ENCODE results near the gene CDH2. TPM values are rescaled to one million over a fixed set of nuclear protein-coding genes. Genes with fewer than 3 reads are reported as not detected.

Gene CDH2
- polyA plus RNA-seq, 3 donors from 2014 or later: 0.26 TPM; not detected in 2

- peaks cover 0 to 8% (median 0%) of the 10 kb centered on the region in 6 donors for H3K9me3 Mint-ChIP-seq
- H3K4me3 Mint-ChIP-seq: no peak overlapping the region
- no peak for DNase-seq
- H3K36me3 Mint-ChIP-seq: no peaks in the 10 kb centered on the region
- H3K4me1 Mint-ChIP-seq: no peaks in the 10 kb centered on the region
- no peak overlapping the region for H3K27ac Mint-ChIP-seq
- peaks cover 0 to 4% (median 0%) of the 10 kb centered on the region in 3 donors for H3K27me3 Mint-ChIP-seq (ENCODE audit: low read depth in 3 of 3)
Observed at GRCh38 chr18:28078849-28079248, 98.1 kb downstream of the CDH2 start.

GRCh38 chr18:28078298-28078697 lies 98.6 kb downstream of the CDH2 start:
- DNase-seq: no peak
- Mint-ChIP-seq H3K27me3 (ENCODE audit: low read depth in 3 of 3) (peaks cover 0 to 4% (median 0%) of the 10 kb centered on the region in 3 donors), H3K36me3 (no peaks in the 10 kb centered on the region), H3K4me3 (no peak overlapping the region), H3K9me3 (peaks cover 0 to 8% (median 0%) of the 10 kb centered on the region in 6 donors), H3K27ac (no peak overlapping the region), H3K4me1 (no peaks in the 10 kb centered on the region)

GRCh38 chr18:28075501-28075900 lies 101.4 kb downstream of the CDH2 start:
- Mint-ChIP-seq H3K4me3 (no peak overlapping the region), H3K27me3 (ENCODE audit: low read depth in 3 of 3) (peaks cover 0 to 4% (median 0%) of the 10 kb centered on the region in 3 donors), H3K27ac (no peak overlapping the region), H3K4me1 (no peaks in the 10 kb centered on the region), H3K9me3 (peaks cover 0 to 9% (median 3%) of the 10 kb centered on the region in 6 donors), H3K36me3 (no peaks in the 10 kb centered on the region)
- no peak for DNase-seq

GRCh38 chr18:28074076-28074475 lies 102.9 kb downstream of the CDH2 start:
- H3K4me1 Mint-ChIP-seq: no peaks in the 10 kb centered on the region
- no peak for DNase-seq
- no peaks in the 10 kb centered on the region for H3K36me3 Mint-ChIP-seq
- peaks cover 0 to 12% (median 4%) of the 10 kb centered on the region in 6 donors for H3K9me3 Mint-ChIP-seq
- no peak overlapping the region for H3K4me3 Mint-ChIP-seq
- H3K27me3 Mint-ChIP-seq (ENCODE audit: low read depth in 3 of 3): peaks cover 0 to 2% (median 1%) of the 10 kb centered on the region in 3 donors
- H3K27ac Mint-ChIP-seq: no peak overlapping the region

GRCh38 chr18:28073658-28074057 lies 103.3 kb downstream of the CDH2 start:
- Mint-ChIP-seq H3K4me1 (no peaks in the 10 kb centered on the region), H3K4me3 (no peak overlapping the region), H3K36me3 (no peaks in the 10 kb centered on the region)

GRCh38 chr18:28071199-28071598 lies 105.7 kb downstream of the CDH2 start:
- no peak overlapping the region for H3K4me3 Mint-ChIP-seq
- H3K36me3 Mint-ChIP-seq: no peaks in the 10 kb centered on the region
- H3K27me3 Mint-ChIP-seq (ENCODE audit: low read depth in 3 of 3): peaks cover 0 to 2% (median 0%) of the 10 kb centered on the region in 3 donors
- peaks cover 0 to 17% (median 4%) of the 10 kb centered on the region in 6 donors for H3K9me3 Mint-ChIP-seq
- H3K4me1 Mint-ChIP-seq: no peaks in the 10 kb centered on the region
- H3K27ac Mint-ChIP-seq: no peak overlapping the region
- no peak for DNase-seq

More at GRCh38 chr18:28073658-28074057, 103.3 kb downstream of the CDH2 start:
- peaks cover 0 to 2% (median 0%) of the 10 kb centered on the region in 3 donors for H3K27me3 Mint-ChIP-seq (ENCODE audit: low read depth in 3 of 3)
- H3K9me3 Mint-ChIP-seq: peaks cover 0 to 12% (median 4%) of the 10 kb centered on the region in 6 donors
- no peak overlapping the region for H3K27ac Mint-ChIP-seq
- DNase-seq: no peak

- peaks cover 0 to 16% (median 5%) of the 10 kb centered on the region in 6 donors for H3K9me3 Mint-ChIP-seq
- peaks cover 0 to 4% (median 0%) of the 10 kb centered on the region in 3 donors for H3K27me3 Mint-ChIP-seq (ENCODE audit: low read depth in 3 of 3)
Observed at GRCh38 chr18:28068207-28068606, 108.7 kb downstream of the CDH2 start.

GRCh38 chr18:28067346-28067745 lies 109.6 kb downstream of the CDH2 start:
- H3K27me3 Mint-ChIP-seq (ENCODE audit: low read depth in 3 of 3): peaks cover 0 to 6% (median 0%) of the 10 kb centered on the region in 3 donors
- DNase-seq: no peak
- no peak overlapping the region for H3K27ac Mint-ChIP-seq
- peaks cover 0 to 16% (median 5%) of the 10 kb centered on the region in 6 donors for H3K9me3 Mint-ChIP-seq
- H3K4me1 Mint-ChIP-seq: no peaks in the 10 kb centered on the region
- no peaks in the 10 kb centered on the region for H3K36me3 Mint-ChIP-seq
- H3K4me3 Mint-ChIP-seq: no peak overlapping the region

More at GRCh38 chr18:28068207-28068606, 108.7 kb downstream of the CDH2 start:
- no peak for DNase-seq
- Mint-ChIP-seq H3K4me3 (no peak overlapping the region), H3K27ac (no peak overlapping the region), H3K36me3 (no peaks in the 10 kb centered on the region), H3K4me1 (no peaks in the 10 kb centered on the region)

GRCh38 chr18:28065793-28066186 lies 111.1 kb downstream of the CDH2 start:
- peaks cover 0 to 23% (median 5%) of the 10 kb centered on the region in 6 donors for H3K9me3 Mint-ChIP-seq
- no peaks in the 10 kb centered on the region for H3K4me1 Mint-ChIP-seq
- peaks cover 0 to 6% (median 0%) of the 10 kb centered on the region in 3 donors for H3K27me3 Mint-ChIP-seq (ENCODE audit: low read depth in 3 of 3)
- no peak overlapping the region for H3K4me3 Mint-ChIP-seq
- no peaks in the 10 kb centered on the region for H3K36me3 Mint-ChIP-seq
- DNase-seq: no peak
- no peak overlapping the region for H3K27ac Mint-ChIP-seq

GRCh38 chr18:28065031-28065792 lies 111.7 kb downstream of the CDH2 start:
- DNase-seq: no peak
- H3K9me3 Mint-ChIP-seq: peaks cover 0 to 22% (median 7%) of the 10 kb centered on the region in 6 donors
- H3K27me3 Mint-ChIP-seq (ENCODE audit: low read depth in 3 of 3): peaks cover 0 to 4% (median 0%) of the 10 kb centered on the region in 3 donors
- no peak overlapping the region for H3K4me3 Mint-ChIP-seq
- no peak overlapping the region for H3K27ac Mint-ChIP-seq
- H3K4me1 Mint-ChIP-seq: no peaks in the 10 kb centered on the region
- H3K36me3 Mint-ChIP-seq: no peaks in the 10 kb centered on the region

GRCh38 chr18:28063926-28064325 lies 113.0 kb downstream of the CDH2 start:
- Mint-ChIP-seq H3K9me3 (peaks cover 0 to 21% (median 6%) of the 10 kb centered on the region in 6 donors), H3K4me3 (no peak overlapping the region), H3K27me3 (ENCODE audit: low read depth in 3 of 3) (peaks cover 0 to 4% (median 0%) of the 10 kb centered on the region in 3 donors), H3K4me1 (no peaks in the 10 kb centered on the region), H3K27ac (no peak overlapping the region), H3K36me3 (no peaks in the 10 kb centered on the region)
- DNase-seq: no peak

GRCh38 chr18:28063271-28063761 lies 113.6 kb downstream of the CDH2 start:
- Mint-ChIP-seq H3K27me3 (ENCODE audit: low read depth in 3 of 3) (peaks cover 0 to 4% (median 0%) of the 10 kb centered on the region in 3 donors), H3K9me3 (peaks cover 0 to 21% (median 6%) of the 10 kb centered on the region in 6 donors), H3K4me3 (no peak overlapping the region), H3K4me1 (no peaks in the 10 kb centered on the region), H3K36me3 (no peaks in the 10 kb centered on the region), H3K27ac (no peak overlapping the region)
- no peak for DNase-seq

GRCh38 chr18:28062443-28062842 lies 114.5 kb downstream of the CDH2 start:
- Mint-ChIP-seq H3K36me3 (no peaks in the 10 kb centered on the region), H3K4me3 (no peak overlapping the region), H3K4me1 (no peaks in the 10 kb centered on the region), H3K27me3 (ENCODE audit: low read depth in 3 of 3) (peaks cover 0 to 4% (median 0%) of the 10 kb centered on the region in 3 donors), H3K9me3 (peaks cover 0 to 21% (median 5%) of the 10 kb centered on the region in 6 donors), H3K27ac (no peak overlapping the region)
- no peak for DNase-seq

GRCh38 chr18:28059861-28060260 lies 117.1 kb downstream of the CDH2 start:
- peaks cover 0 to 2% (median 0%) of the 10 kb centered on the region in 3 donors for H3K27me3 Mint-ChIP-seq (ENCODE audit: low read depth in 3 of 3)
- DNase-seq: no peak
- no peaks in the 10 kb centered on the region for H3K36me3 Mint-ChIP-seq
- H3K9me3 Mint-ChIP-seq: peaks cover 0 to 15% (median 6%) of the 10 kb centered on the region in 6 donors
- H3K4me1 Mint-ChIP-seq: no peaks in the 10 kb centered on the region
- H3K4me3 Mint-ChIP-seq: no peak overlapping the region
- H3K27ac Mint-ChIP-seq: no peak overlapping the region

Measured in immature natural killer cell (primary cell).